GM12864 (cell line): ENCODE measurements around the gene TMPRSS7.

Experiments
- DNase-seq: peaks from one replicate; pipeline ENCODE4 v3.0.0-alpha.2; 2011; ENCODE audit warnings: low read depth
- H3K4me3 ChIP-seq: 2 replicates; pipeline ENCODE4 v1.5.1; 2011; ENCODE audit warnings: mild to moderate bottlenecking, low read depth, low read length, control low read depth
- TF ChIP-seq, protein P1 (sequence below): IDR thresholded peaks from 2 replicates; pipeline ENCODE4 v1.5.1; 2011; ENCODE audit warnings: low read depth, mild to moderate bottlenecking, moderate library complexity, low read length, control low read depth, inconsistent platforms; ENCODE audit errors: missing control alignments

The TMPRSS7 gene

DNA sequence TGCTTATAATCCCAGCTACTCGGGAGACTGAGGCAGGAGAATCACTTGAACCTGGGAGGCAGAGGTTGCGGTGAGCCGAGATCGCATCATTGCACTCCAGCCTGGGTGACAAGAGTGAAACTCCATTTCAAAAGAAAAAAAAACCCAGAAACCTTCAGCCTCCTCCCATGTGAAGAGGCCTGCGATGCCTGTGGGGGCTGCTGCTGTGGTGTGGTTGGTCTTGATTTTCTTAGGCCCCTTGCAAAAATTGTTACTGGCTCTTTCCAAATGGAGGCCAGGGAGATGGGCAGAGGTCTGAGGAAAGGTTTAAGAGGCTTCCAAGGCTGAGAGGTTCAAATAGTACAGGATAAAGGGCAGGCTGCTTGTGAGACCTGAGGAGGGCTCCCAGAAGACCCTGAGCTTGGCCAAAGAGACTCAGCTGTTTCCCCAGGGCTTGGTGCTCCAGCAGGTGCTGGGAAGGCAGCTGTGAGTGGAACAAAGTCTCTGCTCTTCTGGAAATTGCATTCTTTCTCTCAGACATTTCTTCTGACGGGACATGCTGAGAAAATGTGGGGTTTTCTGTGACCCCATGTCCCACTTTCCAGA is 80.1 kb downstream of the TMPRSS7 start:
- 0 out of 2 replicates have a peak overlapping the region, but pooled peaks have one; percentile 1 for H3K4me3 ChIP-seq
- TF ChIP-seq, protein P1, sequence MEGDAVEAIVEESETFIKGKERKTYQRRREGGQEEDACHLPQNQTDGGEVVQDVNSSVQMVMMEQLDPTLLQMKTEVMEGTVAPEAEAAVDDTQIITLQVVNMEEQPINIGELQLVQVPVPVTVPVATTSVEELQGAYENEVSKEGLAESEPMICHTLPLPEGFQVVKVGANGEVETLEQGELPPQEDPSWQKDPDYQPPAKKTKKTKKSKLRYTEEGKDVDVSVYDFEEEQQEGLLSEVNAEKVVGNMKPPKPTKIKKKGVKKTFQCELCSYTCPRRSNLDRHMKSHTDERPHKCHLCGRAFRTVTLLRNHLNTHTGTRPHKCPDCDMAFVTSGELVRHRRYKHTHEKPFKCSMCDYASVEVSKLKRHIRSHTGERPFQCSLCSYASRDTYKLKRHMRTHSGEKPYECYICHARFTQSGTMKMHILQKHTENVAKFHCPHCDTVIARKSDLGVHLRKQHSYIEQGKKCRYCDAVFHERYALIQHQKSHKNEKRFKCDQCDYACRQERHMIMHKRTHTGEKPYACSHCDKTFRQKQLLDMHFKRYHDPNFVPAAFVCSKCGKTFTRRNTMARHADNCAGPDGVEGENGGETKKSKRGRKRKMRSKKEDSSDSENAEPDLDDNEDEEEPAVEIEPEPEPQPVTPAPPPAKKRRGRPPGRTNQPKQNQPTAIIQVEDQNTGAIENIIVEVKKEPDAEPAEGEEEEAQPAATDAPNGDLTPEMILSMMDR = no peak
- DNase-seq = no peak

- H3K4me3 ChIP-seq = no peak overlapping the region; the same call in 1 of the 2 replicates
- peak; percentile 68 for DNase-seq
- TF ChIP-seq, protein P1 = no peak
Measured at GRCh38 chr3:112115161-112115739, 80.7 kb downstream of the TMPRSS7 start.

GRCh38 chr3:112115806-112116383 is 81.4 kb downstream of the TMPRSS7 start:
- TF ChIP-seq, protein P1 = no peak
- peak overlapping the region; percentile 9; the same call in 1 of the 2 replicates for H3K4me3 ChIP-seq
- no peak for DNase-seq

- H3K4me3 ChIP-seq = peak overlapping the region; percentile 27
- no peak for DNase-seq
- TF ChIP-seq, protein P1 = no peak
Measured at GRCh38 chr3:112116748-112117186, 82.2 kb downstream of the TMPRSS7 start.

- TF ChIP-seq, protein P1 = no peak
- H3K4me3 ChIP-seq = peak overlapping the region; percentile 27; the same call in 1 of the 2 replicates
- no peak for DNase-seq
Measured at GRCh38 chr3:112117415-112117814, 82.9 kb downstream of the TMPRSS7 start.

DNA sequence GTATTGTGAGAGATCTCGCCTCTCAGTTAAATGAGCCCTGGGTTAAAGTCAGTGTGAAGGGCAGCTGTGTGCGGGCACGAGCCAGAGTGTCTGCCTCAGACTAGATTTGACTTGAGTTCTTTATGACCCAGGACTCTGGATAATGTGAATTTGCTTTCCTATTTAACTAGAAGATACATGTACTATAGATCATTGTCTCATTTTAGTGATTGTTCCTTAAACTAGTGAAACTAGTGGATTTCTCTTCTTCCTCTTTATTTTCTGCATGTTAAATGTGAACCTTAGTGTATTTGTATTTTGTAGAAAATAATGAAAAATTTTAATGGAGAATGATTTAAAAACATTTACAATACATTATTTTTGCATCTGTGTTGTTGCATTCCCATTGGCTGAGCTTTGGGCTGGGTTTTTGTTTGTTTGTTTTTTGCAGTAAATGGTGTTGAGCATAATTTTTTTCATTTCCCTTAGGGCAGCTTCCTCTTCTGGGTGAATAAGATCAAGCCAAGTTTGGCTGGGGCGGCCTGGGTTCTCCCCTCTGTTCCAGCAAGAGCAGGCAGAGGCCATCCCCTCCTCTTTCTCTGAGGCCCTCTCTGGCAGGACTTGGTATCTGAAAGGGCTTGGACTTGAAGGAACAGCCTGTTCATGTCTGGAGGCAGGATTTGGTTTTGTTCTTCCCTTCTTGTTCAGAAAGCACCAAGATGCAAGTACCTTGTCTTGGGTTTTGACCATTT is 83.5 kb downstream of the TMPRSS7 start:
- no peak for DNase-seq
- peak overlapping the region; percentile 27; the same call in 1 of the 2 replicates for H3K4me3 ChIP-seq
- TF ChIP-seq, protein P1 = peak; percentile 46
